HUDEP-2 (cell line): ENCODE results near the gene TTK.
"Not testable (repeated sequence)": the region's sequence is repeated elsewhere in the genome, so short reads cannot be mapped to it uniquely, and the experiment has no call there.

Experiments
- DNase-seq, 76 experiments: peaks; one replicate each; lab custom pipeline; 2025; ENCODE audit not compliant: unreplicated experiment in 76 of 76; lab: John Stamatoyannopoulos, UW

Gene TTK

DNA sequence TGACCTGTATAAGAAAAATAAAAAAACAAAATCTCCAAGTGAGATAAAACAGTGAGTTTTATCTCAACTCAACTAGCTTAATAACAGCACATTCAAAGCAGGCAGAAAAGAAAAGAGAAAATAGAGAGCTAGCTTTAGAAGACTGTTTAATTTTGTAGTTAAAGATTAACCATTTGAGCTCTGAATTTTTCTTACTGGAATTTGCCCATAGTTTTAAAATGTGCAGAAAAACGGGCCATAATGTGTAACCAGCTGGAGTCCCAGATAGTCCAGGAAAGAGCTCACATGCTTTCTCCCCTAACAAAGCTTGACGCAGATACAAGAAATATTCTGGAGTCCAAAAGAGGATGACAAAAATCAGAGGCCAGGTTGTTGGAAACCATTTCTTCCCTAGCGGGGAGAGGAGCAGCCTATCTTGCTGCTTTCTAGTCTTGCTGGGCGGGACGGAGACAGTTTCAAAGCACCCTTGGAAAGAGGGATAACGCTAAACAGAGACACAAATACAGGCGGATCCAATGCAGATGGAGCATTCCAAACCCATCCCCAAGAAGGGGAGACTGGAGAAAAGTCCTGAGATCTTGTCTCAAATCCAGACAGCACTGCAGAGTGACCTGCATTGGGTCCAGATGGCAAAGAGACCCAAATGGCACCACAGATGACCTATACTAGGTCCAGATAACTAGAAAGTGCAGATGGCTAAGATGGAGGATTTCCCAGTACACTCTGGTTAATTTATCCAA, 16.1 kb downstream of the TTK start:
- no peak for DNase-seq

DNA sequence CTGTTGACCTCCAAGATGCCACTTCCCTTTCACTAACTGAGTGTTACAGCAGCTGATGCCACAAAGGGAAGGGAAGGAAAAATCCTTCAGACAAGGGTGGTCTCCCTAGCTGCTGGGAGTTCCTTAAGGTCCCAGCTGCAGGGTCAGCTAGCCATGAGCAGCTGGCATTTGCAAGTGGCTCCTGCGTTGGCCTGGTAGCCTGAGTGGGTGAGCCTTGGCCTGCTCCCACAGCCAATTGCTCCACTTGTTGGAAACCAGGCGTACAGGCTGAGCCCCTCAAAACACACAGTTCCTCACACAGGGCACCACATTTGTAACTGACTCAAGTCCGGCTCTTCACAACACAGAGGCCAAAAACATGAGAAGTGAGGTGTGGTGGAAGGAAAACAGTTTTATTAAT, 16.7 kb downstream of the TTK start:
- DNase-seq: no peak

DNA sequence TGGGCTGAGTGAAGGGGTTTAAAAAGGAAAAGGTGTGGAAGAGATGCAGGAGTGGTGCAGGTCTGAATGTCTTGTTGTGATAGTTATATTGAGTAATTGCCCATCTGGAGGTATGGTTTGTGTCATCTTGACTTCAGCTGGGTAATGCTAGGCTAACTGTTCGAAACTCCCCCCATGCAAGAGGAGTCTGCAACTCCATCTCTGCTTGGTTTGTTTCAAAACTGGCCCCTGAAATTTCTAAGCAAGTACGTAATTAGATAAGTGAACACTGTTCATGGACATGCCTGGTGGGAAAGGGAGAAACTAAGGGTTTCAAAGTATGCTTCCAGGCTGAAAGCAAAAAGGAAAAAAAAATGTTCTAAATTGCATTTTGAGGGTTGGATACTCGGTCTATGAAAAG, 17.1 kb downstream of the TTK start:
- DNase-seq: no peak

DNA sequence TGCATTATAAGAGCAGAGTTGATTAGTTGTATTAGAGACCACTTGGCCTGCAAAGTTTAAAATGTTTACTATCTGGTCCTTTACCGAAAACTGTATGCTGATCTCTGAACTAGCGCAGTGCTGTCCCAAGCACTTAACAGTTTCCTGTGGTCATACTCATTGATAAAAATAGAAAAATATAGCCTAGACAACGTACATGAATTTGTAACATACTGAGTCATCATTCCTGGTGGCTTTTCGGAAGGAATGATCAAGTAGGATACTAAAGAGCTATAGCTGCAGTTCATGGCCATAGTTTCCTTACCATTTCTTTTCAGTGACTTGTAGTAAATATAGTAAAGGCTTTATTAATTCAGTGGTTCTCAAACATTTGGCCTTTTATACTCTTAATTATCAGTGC, 18.4 kb downstream of the TTK start:
- DNase-seq: no peak

DNA sequence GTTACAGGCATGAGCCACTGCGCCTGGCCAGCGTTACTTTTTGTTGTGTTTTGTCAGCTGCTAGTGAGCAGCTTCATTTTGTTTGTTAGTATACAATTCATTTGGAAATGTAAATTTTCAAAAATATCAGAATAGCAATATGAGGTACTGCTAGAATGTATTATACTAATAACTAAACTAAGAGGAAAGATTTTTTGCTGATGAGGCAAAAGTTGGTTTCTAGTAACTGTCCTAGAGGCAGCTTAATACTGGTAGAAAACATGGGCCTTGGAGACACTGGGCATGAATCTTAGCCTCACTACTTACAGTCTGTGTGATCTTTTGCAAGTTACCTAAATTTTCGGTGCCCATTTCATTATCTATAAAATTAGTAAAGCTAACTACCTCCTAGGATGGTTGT, 24.1 kb downstream of the TTK start:
- DNase-seq: no peak

DNA sequence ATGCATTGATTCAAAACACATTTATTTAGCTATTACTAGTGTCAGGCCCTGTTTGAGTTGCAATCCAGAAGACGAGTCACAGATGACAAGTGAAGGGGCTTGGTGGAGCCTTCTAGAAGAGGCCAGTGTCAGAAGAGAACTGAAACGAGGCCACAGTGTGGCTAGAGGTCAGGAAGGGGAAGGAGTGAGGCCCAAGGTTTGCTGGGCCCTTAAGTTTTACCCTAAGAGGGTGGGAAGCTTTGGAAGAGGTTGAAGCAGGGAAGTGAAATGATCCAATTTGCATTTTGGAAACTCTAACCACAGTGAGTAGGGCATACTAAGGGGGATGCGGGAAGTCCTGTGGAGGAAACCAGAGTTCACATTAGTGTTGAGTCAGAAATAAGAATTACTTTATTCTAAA, 25.0 kb downstream of the TTK start:
- DNase-seq: no peak

DNA sequence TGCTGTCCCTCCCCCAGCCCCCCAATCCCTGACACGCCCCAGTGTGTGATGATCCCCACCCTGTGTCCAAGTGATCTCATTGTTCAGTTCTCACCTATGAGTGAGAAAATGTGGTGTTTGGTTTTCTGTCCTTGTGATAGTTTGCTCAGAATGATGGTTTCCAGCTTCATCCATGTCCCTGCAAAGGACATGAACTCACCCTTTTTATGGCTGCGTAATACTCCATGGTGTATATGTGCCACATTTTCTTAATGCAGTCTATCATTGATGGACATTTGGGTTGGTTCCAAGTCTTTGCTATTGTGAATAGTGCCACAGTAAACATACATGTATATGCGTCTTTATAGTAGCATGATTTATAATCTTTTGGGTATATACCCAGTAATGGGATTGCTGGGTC, 43.8 kb downstream of the TTK start:
- not testable (repeated sequence) for DNase-seq

DNA sequence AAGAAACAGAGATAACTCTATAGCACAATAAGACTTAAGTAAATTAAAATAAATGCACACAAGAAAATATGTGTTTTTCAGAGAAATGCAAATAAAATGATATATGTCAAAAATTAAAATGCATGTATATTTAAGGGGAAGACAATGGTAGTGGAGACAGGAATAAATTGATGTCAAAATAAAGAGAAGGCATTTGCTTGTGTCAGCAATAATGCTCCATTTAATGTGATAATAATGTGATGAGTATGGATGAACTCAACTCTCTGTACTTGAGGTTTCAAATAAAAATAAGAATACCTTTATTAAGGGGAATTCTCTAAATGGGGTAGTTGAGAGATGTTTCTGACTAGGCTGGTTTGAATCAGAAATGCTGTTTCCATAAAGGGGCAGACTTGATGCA, 56.3 kb downstream of the TTK start:
- DNase-seq: no peak

DNA sequence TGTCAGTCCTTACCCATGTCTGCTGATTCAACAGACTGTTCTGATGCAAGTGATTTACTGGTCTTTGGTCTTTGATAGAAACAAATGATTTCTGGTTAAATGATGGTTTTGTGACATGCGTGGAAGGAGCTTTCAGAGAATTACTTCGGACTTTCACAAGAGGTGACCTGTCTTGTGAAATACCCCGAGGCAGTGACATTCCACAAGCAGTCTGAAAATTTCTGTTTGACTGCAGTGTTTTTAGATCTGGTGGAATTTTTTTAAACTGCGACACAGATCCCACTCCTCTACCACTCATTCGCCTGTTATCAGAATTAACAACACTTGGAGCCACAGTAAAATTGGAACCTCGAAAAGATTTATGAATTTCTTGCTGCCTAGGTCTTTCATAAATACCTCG, 63.7 kb downstream of the TTK start:
- not testable (repeated sequence) for DNase-seq

DNA sequence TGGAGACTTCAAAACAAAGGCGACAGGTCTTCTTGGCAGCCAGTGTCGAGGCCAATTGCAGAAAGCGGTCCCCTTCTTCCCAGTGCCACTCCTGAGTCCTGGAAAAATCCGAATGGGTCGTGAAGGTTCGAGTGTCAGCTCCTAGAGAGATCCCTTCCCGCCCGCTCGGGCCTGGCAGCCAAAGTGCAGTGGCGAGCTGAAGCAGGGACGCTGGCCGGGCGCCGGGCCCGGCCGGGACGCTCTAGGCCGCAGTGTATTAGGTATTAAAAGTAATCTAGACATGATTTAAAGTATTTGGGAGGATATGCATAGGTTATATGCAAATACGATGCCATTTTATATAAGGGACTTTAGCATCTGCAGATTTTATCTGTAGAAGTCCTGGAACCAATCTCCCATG, 66.0 kb downstream of the TTK start:
- DNase-seq: not testable (repeated sequence)

DNA sequence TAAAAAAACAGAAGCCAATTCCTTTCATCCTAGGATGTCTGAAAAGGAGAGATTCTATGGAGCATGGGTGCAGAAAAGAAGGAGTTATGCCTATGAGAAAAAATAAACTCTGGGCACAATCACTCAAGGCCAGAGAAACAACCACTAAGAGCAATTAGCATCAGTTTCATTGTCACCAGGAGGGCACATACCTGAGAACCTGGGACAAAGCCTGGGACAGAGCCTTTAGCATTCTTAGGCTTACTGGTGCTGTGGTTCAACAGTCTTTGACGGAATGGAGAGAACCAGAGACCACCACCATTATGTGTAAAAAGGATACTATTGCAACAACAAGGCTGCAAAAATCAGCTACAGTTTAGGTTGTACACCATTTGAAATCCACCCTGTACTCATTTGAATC, 72.6 kb downstream of the TTK start:
- no peak for DNase-seq

DNA sequence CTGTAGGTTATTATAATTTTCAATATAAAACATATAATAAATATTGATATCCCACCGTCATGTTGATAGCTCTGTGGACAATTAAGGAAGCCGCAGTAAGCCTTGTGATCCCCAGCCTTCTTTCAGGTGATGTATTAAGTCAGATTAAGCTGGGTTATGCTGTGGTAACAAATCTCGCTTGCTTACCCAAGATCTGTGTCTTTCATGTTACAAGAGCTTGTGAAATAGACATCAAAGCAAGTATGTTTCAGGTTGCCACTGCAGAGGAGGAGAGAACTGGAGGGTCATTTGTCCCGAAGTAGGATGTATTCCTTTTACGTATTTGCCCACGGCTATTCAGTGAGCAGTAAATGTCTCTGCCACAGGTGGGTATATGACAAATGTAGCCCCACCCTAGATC, 84.2 kb downstream of the TTK start:
- DNase-seq: no peak

DNA sequence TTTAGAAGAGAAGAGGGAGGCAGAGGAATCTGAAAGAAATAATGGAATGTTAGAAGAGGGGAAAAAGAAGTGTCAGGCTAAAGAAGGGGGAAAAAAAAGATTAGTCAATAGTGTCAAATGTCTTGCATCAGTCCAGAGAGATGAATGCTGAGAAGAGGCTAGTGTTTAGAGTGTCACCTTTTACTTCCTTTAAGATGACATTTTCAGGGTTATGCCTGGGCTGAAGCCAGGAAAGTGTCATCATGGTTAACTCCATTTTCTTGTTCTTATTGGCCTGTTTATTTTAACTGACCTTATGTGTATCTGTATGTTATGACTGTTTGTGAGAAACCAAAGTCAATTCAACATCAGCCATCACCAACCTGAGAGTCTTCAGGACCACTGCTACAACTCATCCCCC, 87.1 kb downstream of the TTK start:
- DNase-seq: no peak
